Measurements from ENCODE around the gene ZNF579.

Gene ZNF579

DNA sequence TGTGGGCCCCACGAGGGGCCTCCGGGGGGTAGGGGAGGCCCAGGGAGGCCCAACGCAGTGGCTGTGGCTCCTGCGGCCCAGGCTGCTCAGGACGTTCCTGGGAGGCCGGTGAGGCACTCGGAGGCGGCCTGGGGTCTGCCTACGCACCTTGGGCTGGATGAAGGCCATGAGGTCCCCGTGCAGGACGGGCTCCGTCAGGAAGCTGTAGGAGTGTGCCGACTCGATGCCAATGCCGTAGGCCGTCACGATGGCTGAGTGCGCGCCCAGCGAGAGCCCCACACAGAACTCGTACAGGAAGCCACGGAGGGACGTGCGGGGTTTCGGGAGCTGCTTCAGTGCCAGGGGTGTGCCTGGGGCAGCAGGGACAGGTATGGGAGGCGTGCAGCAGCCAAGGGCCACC, 49.7 kb downstream of the ZNF579 start:
- Histone ChIP-seq H3F3A (ENCODE audit: control insufficient read depth, insufficient read depth) (peaks cover 6% of the 10 kb centered on the region), H3K27me3 (ENCODE audit: control insufficient read depth, low read length) (no peaks in the 10 kb centered on the region), H3K4me2 (ENCODE audit: low read length) (no peak overlapping the region), H3K9me2 (replicated peaks; ENCODE audit: control insufficient read depth, low read length) (no peaks in the 10 kb centered on the region), H3K36me3 (ENCODE audit: control insufficient read depth, low read length) (no peaks in the 10 kb centered on the region), H3K4me3 (ENCODE audit: low read length) (no peak overlapping the region), H3K9me3 (ENCODE audit: control insufficient read depth, insufficient read depth, low read length) (peaks cover 16% of the 10 kb centered on the region; the same call in 1 of the 2 replicates), H3K4me1 (ENCODE audit: control insufficient read depth, low read length) (no peaks in the 10 kb centered on the region), H3K27ac (ENCODE audit: low read depth, low read length) (no peak overlapping the region), H3K79me2 (ENCODE audit: control insufficient read depth, low read length) (no peaks in the 10 kb centered on the region), H4K20me1 (ENCODE audit: control insufficient read depth, insufficient read depth, low read depth, low read length) (no peaks in the 10 kb centered on the region)
- TF ChIP-seq, protein P1, sequence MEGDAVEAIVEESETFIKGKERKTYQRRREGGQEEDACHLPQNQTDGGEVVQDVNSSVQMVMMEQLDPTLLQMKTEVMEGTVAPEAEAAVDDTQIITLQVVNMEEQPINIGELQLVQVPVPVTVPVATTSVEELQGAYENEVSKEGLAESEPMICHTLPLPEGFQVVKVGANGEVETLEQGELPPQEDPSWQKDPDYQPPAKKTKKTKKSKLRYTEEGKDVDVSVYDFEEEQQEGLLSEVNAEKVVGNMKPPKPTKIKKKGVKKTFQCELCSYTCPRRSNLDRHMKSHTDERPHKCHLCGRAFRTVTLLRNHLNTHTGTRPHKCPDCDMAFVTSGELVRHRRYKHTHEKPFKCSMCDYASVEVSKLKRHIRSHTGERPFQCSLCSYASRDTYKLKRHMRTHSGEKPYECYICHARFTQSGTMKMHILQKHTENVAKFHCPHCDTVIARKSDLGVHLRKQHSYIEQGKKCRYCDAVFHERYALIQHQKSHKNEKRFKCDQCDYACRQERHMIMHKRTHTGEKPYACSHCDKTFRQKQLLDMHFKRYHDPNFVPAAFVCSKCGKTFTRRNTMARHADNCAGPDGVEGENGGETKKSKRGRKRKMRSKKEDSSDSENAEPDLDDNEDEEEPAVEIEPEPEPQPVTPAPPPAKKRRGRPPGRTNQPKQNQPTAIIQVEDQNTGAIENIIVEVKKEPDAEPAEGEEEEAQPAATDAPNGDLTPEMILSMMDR (IDR thresholded peaks at IDR 0.05; ENCODE audit: low read depth, low read length, poor library complexity, severe bottlenecking) = no peak
- no peak for TF ChIP-seq EZH2phosphoT487 (IDR thresholded peaks at IDR 0.05; ENCODE audit: borderline replicate concordance, low read length)

DNA sequence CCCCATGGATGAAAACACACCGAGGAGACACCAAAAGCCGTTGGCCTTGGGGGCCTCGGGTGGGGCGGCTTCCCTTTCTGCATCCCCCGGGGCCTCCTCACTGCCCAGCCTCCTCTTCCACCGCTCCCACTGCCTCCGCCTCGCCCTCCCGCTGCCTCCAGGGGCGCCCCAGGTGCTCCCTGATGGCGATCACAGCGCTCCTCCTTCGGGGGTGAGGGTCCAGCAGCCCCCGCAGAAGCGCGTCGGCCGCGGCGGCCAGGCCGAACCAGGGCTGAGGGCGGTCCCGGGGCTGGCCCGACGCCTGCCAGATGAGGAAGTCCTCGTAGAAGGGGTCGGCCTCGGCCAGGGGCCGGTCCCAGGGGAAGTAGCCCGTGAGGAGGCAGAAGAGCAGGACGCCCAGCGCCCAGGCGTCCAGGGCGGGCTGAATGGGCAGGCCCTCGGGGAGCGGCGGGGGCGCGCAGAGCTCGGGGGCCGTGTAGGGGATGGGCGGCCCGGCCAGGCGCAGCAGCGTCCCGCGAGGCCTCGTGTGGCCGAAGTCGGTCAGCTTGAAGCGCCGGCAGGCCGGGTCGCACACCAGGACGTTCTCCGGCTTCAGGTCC, 50.9 kb downstream of the ZNF579 start:
- Histone ChIP-seq H3K4me1 (ENCODE audit: control insufficient read depth, low read length) (no peaks in the 10 kb centered on the region), H4K20me1 (ENCODE audit: control insufficient read depth, insufficient read depth, low read depth, low read length) (no peaks in the 10 kb centered on the region), H3F3A (ENCODE audit: control insufficient read depth, insufficient read depth) (peaks cover 6% of the 10 kb centered on the region), H3K4me2 (ENCODE audit: low read length) (no peak overlapping the region), H3K27me3 (ENCODE audit: control insufficient read depth, low read length) (no peaks in the 10 kb centered on the region), H3K4me3 (ENCODE audit: low read length) (no peak overlapping the region), H3K36me3 (ENCODE audit: control insufficient read depth, low read length) (no peaks in the 10 kb centered on the region), H3K9me3 (ENCODE audit: control insufficient read depth, insufficient read depth, low read length) (peaks cover 16% of the 10 kb centered on the region; the same call in 1 of the 2 replicates), H3K9me2 (replicated peaks; ENCODE audit: control insufficient read depth, low read length) (no peaks in the 10 kb centered on the region), H3K27ac (ENCODE audit: low read depth, low read length) (no peak overlapping the region), H3K79me2 (ENCODE audit: control insufficient read depth, low read length) (no peaks in the 10 kb centered on the region)
- TF ChIP-seq, protein P1 (IDR thresholded peaks at IDR 0.05; ENCODE audit: low read depth, low read length, poor library complexity, severe bottlenecking) = no peak
- no peak for TF ChIP-seq EZH2phosphoT487 (IDR thresholded peaks at IDR 0.05; ENCODE audit: borderline replicate concordance, low read length)

DNA sequence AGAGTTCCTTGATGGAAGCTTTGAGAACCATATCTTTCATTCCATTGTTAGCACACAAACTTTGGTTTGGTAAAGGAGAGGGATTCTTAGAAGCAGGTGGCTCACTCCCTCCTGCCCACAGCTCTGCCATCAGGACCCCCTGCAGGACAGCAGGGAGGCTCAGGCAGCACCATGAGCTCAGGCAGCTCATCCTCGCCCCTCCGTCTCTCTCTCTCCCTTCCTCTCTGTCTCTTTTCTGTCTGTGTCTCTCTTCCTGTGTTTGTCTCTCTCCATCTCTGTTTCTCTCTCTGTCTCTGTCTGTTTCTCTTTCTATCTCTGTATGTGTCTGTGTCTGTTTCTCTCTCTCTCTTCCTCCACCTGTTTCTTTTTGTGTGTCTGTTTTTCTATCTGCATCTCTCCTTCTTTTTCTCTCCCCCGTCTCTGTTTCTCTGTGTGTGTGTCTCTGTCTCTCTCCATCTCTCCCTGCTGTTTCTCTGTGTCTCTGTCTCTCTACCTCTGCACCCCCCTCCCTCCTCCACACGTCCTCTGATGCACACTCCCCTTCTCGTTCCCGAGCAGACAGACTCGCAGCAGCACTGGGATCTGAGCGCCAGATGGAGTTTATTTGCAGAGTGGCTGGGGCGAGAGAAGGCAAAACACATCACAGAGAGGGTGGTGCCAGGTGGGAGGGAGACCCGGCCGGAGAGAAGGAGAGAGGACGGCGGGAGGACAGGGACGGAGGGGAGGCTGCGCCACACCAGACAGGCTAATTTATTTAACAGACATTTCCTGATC, 52.4 kb downstream of the ZNF579 start:
- Histone ChIP-seq H3K79me2 (ENCODE audit: control insufficient read depth, low read length) (no peaks in the 10 kb centered on the region), H4K20me1 (ENCODE audit: control insufficient read depth, insufficient read depth, low read depth, low read length) (no peaks in the 10 kb centered on the region), H3K4me2 (ENCODE audit: low read length) (no peak overlapping the region), H3K9me2 (replicated peaks; ENCODE audit: control insufficient read depth, low read length) (no peaks in the 10 kb centered on the region), H3K36me3 (ENCODE audit: control insufficient read depth, low read length) (no peaks in the 10 kb centered on the region), H3F3A (ENCODE audit: control insufficient read depth, insufficient read depth) (peaks cover 6% of the 10 kb centered on the region), H3K4me3 (ENCODE audit: low read length) (no peak overlapping the region), H3K4me1 (ENCODE audit: control insufficient read depth, low read length) (no peaks in the 10 kb centered on the region), H3K27me3 (ENCODE audit: control insufficient read depth, low read length) (no peaks in the 10 kb centered on the region), H3K27ac (ENCODE audit: low read depth, low read length) (no peak overlapping the region), H3K9me3 (ENCODE audit: control insufficient read depth, insufficient read depth, low read length) (peaks cover 16% of the 10 kb centered on the region; the same call in 1 of the 2 replicates)
- TF ChIP-seq, protein P1 (IDR thresholded peaks at IDR 0.05; ENCODE audit: low read depth, low read length, poor library complexity, severe bottlenecking) = no peak
- TF ChIP-seq EZH2phosphoT487 (IDR thresholded peaks at IDR 0.05; ENCODE audit: borderline replicate concordance, low read length) = no peak
